ENCODE results near the gene TEX13C.
"Not testable (repeated sequence)": the region's sequence is repeated elsewhere in the genome, so short reads cannot be mapped to it uniquely, and the experiment has no call there.

The TEX13C gene

GRCh38 chrX:125319166-125319565, 505 bp upstream of the TEX13C start:
- H3K9ac ChIP-seq (ENCODE audit: low read length); H4K8ac ChIP-seq (ENCODE audit: low read depth, low read length); DNase-seq; H3K27ac ChIP-seq (ENCODE audit: low read depth, low read length); H3K27me3 ChIP-seq (ENCODE audit: insufficient read depth, low read length, poor library complexity); H2AK5ac ChIP-seq (ENCODE audit: low read length); H3K79me1 ChIP-seq (ENCODE audit: low read length); H3K56ac ChIP-seq (ENCODE audit: low read length); H3K4me1 ChIP-seq (ENCODE audit: control insufficient read depth, low read depth, low read length); H4K5ac ChIP-seq (ENCODE audit: low read length); H3K79me2 ChIP-seq (ENCODE audit: control insufficient read depth, insufficient read depth, low read length); H3K4me2 ChIP-seq (ENCODE audit: low read length); H2BK15ac ChIP-seq (replicated peaks; ENCODE audit: low read depth); H3K4me3 ChIP-seq (ENCODE audit: low read length); H3K23ac ChIP-seq (ENCODE audit: low read length); H3K36me3 ChIP-seq (ENCODE audit: control insufficient read depth, insufficient read depth, low read length); H3K18ac ChIP-seq (ENCODE audit: low read length); H2BK120ac ChIP-seq (ENCODE audit: low read depth, low read length); H2BK5ac ChIP-seq (ENCODE audit: low read length); H3K4ac ChIP-seq (ENCODE audit: low read depth, low read length): not testable (repeated sequence)
- no CpG with 5 or more reads among the region's 17 CpGs for WGBS (ENCODE audit: extremely low coverage, insufficient coverage, low lambda C conversion rate)

- no CpG with 5 or more reads among the region's 2 CpGs for WGBS (ENCODE audit: extremely low coverage, insufficient coverage, low lambda C conversion rate)
- Histone ChIP-seq H3K4ac (ENCODE audit: low read depth, low read length) (no peak overlapping the region), H3K4me1 (ENCODE audit: control insufficient read depth, low read depth, low read length) (no peaks in the 10 kb centered on the region), H3K79me1 (ENCODE audit: low read length) (no peaks in the 10 kb centered on the region), H2BK5ac (ENCODE audit: low read length) (no peak overlapping the region), H3K56ac (ENCODE audit: low read length) (no peak overlapping the region), H3K4me2 (ENCODE audit: low read length) (no peak overlapping the region), H2AK5ac (ENCODE audit: low read length) (no peak overlapping the region), H3K18ac (ENCODE audit: low read length) (no peak overlapping the region), H3K23ac (ENCODE audit: low read length) (no peak overlapping the region), H2BK120ac (ENCODE audit: low read depth, low read length) (no peak overlapping the region), H4K8ac (ENCODE audit: low read depth, low read length) (no peak overlapping the region), H3K27ac (ENCODE audit: low read depth, low read length) (no peak overlapping the region), H3K4me3 (ENCODE audit: low read length) (no peak overlapping the region), H3K36me3 (ENCODE audit: control insufficient read depth, insufficient read depth, low read length) (no peaks in the 10 kb centered on the region), H3K9ac (ENCODE audit: low read length) (no peak overlapping the region), H2BK15ac (replicated peaks; ENCODE audit: low read depth) (no peak overlapping the region), H4K5ac (ENCODE audit: low read length) (no peak overlapping the region), H3K79me2 (ENCODE audit: control insufficient read depth, insufficient read depth, low read length) (no peaks in the 10 kb centered on the region), H3K27me3 (ENCODE audit: insufficient read depth, low read length, poor library complexity) (no peaks in the 10 kb centered on the region)
- DNase-seq: peak; percentile 7
Measured at GRCh38 chrX:125322431-125322830, 2.8 kb downstream of the TEX13C start.

- no peak overlapping the region for H3K4me3 ChIP-seq (ENCODE audit: low read length)
- no peak overlapping the region for H3K18ac ChIP-seq (ENCODE audit: low read length)
- no peaks in the 10 kb centered on the region for H3K27me3 ChIP-seq (ENCODE audit: insufficient read depth, low read length, poor library complexity)
- H3K4me2 ChIP-seq (ENCODE audit: low read length): no peak overlapping the region
- no CpG with 5 or more reads among the region's 3 CpGs for WGBS (ENCODE audit: extremely low coverage, insufficient coverage, low lambda C conversion rate)
- no peaks in the 10 kb centered on the region for H3K79me2 ChIP-seq (ENCODE audit: control insufficient read depth, insufficient read depth, low read length)
- no peaks in the 10 kb centered on the region for H3K36me3 ChIP-seq (ENCODE audit: control insufficient read depth, insufficient read depth, low read length)
- H2BK5ac ChIP-seq (ENCODE audit: low read length): no peak overlapping the region
- no peak for DNase-seq
- H3K23ac ChIP-seq (ENCODE audit: low read length): no peak overlapping the region
- no peak overlapping the region for H4K5ac ChIP-seq (ENCODE audit: low read length)
- H2BK15ac ChIP-seq (replicated peaks; ENCODE audit: low read depth): no peak overlapping the region
- no peaks in the 10 kb centered on the region for H3K4me1 ChIP-seq (ENCODE audit: control insufficient read depth, low read depth, low read length)
- no peak overlapping the region for H3K4ac ChIP-seq (ENCODE audit: low read depth, low read length)
- no peak overlapping the region for H2AK5ac ChIP-seq (ENCODE audit: low read length)
- H4K8ac ChIP-seq (ENCODE audit: low read depth, low read length): no peak overlapping the region
- H3K27ac ChIP-seq (ENCODE audit: low read depth, low read length): no peak overlapping the region
- H3K56ac ChIP-seq (ENCODE audit: low read length): no peak overlapping the region
- no peak overlapping the region for H2BK120ac ChIP-seq (ENCODE audit: low read depth, low read length)
- no peaks in the 10 kb centered on the region for H3K79me1 ChIP-seq (ENCODE audit: low read length)
- no peak overlapping the region for H3K9ac ChIP-seq (ENCODE audit: low read length)
Measured at GRCh38 chrX:125326599-125326998, 6.9 kb downstream of the TEX13C start.

- no peak overlapping the region for H3K23ac ChIP-seq (ENCODE audit: low read length)
Measured at GRCh38 chrX:125327891-125328290, 8.2 kb downstream of the TEX13C start.

GRCh38 chrX:125333583-125333982, 13.9 kb downstream of the TEX13C start:
- no peaks in the 10 kb centered on the region for H3K79me1 ChIP-seq (ENCODE audit: low read length)
- H3K18ac ChIP-seq (ENCODE audit: low read length): no peak overlapping the region
- WGBS (ENCODE audit: extremely low coverage, insufficient coverage, low lambda C conversion rate): no CpG with 5 or more reads among the region's 2 CpGs
- H3K27ac ChIP-seq (ENCODE audit: low read depth, low read length): no peak overlapping the region
- no peak overlapping the region for H2BK15ac ChIP-seq (replicated peaks; ENCODE audit: low read depth)
- H2BK120ac ChIP-seq (ENCODE audit: low read depth, low read length): no peak overlapping the region
- no peak overlapping the region for H3K4ac ChIP-seq (ENCODE audit: low read depth, low read length)
- H4K8ac ChIP-seq (ENCODE audit: low read depth, low read length): no peak overlapping the region
- no peaks in the 10 kb centered on the region for H3K36me3 ChIP-seq (ENCODE audit: control insufficient read depth, insufficient read depth, low read length)
- H3K4me3 ChIP-seq (ENCODE audit: low read length): no peak overlapping the region
- H3K23ac ChIP-seq (ENCODE audit: low read length): no peak overlapping the region
- no peak for DNase-seq
- no peaks in the 10 kb centered on the region for H3K27me3 ChIP-seq (ENCODE audit: insufficient read depth, low read length, poor library complexity)
- H2BK5ac ChIP-seq (ENCODE audit: low read length): no peak overlapping the region
- H3K79me2 ChIP-seq (ENCODE audit: control insufficient read depth, insufficient read depth, low read length): no peaks in the 10 kb centered on the region
- no peak overlapping the region for H2AK5ac ChIP-seq (ENCODE audit: low read length)
- H4K5ac ChIP-seq (ENCODE audit: low read length): no peak overlapping the region
- no peaks in the 10 kb centered on the region for H3K4me1 ChIP-seq (ENCODE audit: control insufficient read depth, low read depth, low read length)
- no peak overlapping the region for H3K56ac ChIP-seq (ENCODE audit: low read length)
- H3K4me2 ChIP-seq (ENCODE audit: low read length): no peak overlapping the region
- H3K9ac ChIP-seq (ENCODE audit: low read length): no peak overlapping the region

More at GRCh38 chrX:125327891-125328290, 8.2 kb downstream of the TEX13C start:
- Histone ChIP-seq H3K18ac (ENCODE audit: low read length) (no peak overlapping the region), H4K8ac (ENCODE audit: low read depth, low read length) (no peak overlapping the region), H3K79me1 (ENCODE audit: low read length) (no peaks in the 10 kb centered on the region), H3K4ac (ENCODE audit: low read depth, low read length) (no peak overlapping the region), H2BK15ac (replicated peaks; ENCODE audit: low read depth) (no peak overlapping the region), H4K5ac (ENCODE audit: low read length) (no peak overlapping the region), H3K27me3 (ENCODE audit: insufficient read depth, low read length, poor library complexity) (no peaks in the 10 kb centered on the region), H3K4me1 (ENCODE audit: control insufficient read depth, low read depth, low read length) (no peaks in the 10 kb centered on the region), H3K9ac (ENCODE audit: low read length) (no peak overlapping the region), H2AK5ac (ENCODE audit: low read length) (no peak overlapping the region), H3K56ac (ENCODE audit: low read length) (no peak overlapping the region), H3K4me2 (ENCODE audit: low read length) (no peak overlapping the region), H3K79me2 (ENCODE audit: control insufficient read depth, insufficient read depth, low read length) (no peaks in the 10 kb centered on the region), H3K27ac (ENCODE audit: low read depth, low read length) (no peak overlapping the region), H2BK5ac (ENCODE audit: low read length) (no peak overlapping the region), H3K4me3 (ENCODE audit: low read length) (no peak overlapping the region), H2BK120ac (ENCODE audit: low read depth, low read length) (no peak overlapping the region), H3K36me3 (ENCODE audit: control insufficient read depth, insufficient read depth, low read length) (no peaks in the 10 kb centered on the region)
- no peak for DNase-seq
- WGBS (ENCODE audit: extremely low coverage, insufficient coverage, low lambda C conversion rate): no CpG with 5 or more reads among the region's 12 CpGs

- Histone ChIP-seq H3K4me1 (ENCODE audit: control insufficient read depth, low read depth, low read length) (no peaks in the 10 kb centered on the region), H4K5ac (ENCODE audit: low read length) (no peak overlapping the region), H3K4me3 (ENCODE audit: low read length) (no peak overlapping the region), H3K79me2 (ENCODE audit: control insufficient read depth, insufficient read depth, low read length) (no peaks in the 10 kb centered on the region), H2BK120ac (ENCODE audit: low read depth, low read length) (no peak overlapping the region), H3K9ac (ENCODE audit: low read length) (no peak overlapping the region), H3K56ac (ENCODE audit: low read length) (no peak overlapping the region), H4K8ac (ENCODE audit: low read depth, low read length) (no peak overlapping the region), H3K4ac (ENCODE audit: low read depth, low read length) (no peak overlapping the region), H2AK5ac (ENCODE audit: low read length) (no peak overlapping the region), H3K23ac (ENCODE audit: low read length) (no peak overlapping the region), H3K18ac (ENCODE audit: low read length) (no peak overlapping the region), H2BK15ac (replicated peaks; ENCODE audit: low read depth) (no peak overlapping the region), H3K4me2 (ENCODE audit: low read length) (no peak overlapping the region), H3K36me3 (ENCODE audit: control insufficient read depth, insufficient read depth, low read length) (no peaks in the 10 kb centered on the region), H3K79me1 (ENCODE audit: low read length) (no peaks in the 10 kb centered on the region), H2BK5ac (ENCODE audit: low read length) (no peak overlapping the region), H3K27ac (ENCODE audit: low read depth, low read length) (no peak overlapping the region), H3K27me3 (ENCODE audit: insufficient read depth, low read length, poor library complexity) (no peaks in the 10 kb centered on the region)
- no peak for DNase-seq
- no CpG with 5 or more reads among the region's 4 CpGs for WGBS (ENCODE audit: extremely low coverage, insufficient coverage, low lambda C conversion rate)
Measured at GRCh38 chrX:125340490-125340889, 20.8 kb downstream of the TEX13C start.
